ENCODE measurements around the gene GPR52. TPM values are rescaled to one million over a fixed set of nuclear protein-coding genes. Genes with fewer than 3 reads are reported as not detected.
A peak's percentile ranks its signal among the peaks of the same experiment; 100 is the strongest.
"Not testable (repeated sequence)": the region's sequence is repeated elsewhere in the genome, so short reads cannot be mapped to it uniquely, and the experiment has no call there.

The GPR52 gene, protein sequence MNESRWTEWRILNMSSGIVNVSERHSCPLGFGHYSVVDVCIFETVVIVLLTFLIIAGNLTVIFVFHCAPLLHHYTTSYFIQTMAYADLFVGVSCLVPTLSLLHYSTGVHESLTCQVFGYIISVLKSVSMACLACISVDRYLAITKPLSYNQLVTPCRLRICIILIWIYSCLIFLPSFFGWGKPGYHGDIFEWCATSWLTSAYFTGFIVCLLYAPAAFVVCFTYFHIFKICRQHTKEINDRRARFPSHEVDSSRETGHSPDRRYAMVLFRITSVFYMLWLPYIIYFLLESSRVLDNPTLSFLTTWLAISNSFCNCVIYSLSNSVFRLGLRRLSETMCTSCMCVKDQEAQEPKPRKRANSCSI
- total RNA-seq (2014; rRNA removed; shearing (Covaris generic)), result 0.76 and 2.0 TPM in 2 replicates

DNA sequence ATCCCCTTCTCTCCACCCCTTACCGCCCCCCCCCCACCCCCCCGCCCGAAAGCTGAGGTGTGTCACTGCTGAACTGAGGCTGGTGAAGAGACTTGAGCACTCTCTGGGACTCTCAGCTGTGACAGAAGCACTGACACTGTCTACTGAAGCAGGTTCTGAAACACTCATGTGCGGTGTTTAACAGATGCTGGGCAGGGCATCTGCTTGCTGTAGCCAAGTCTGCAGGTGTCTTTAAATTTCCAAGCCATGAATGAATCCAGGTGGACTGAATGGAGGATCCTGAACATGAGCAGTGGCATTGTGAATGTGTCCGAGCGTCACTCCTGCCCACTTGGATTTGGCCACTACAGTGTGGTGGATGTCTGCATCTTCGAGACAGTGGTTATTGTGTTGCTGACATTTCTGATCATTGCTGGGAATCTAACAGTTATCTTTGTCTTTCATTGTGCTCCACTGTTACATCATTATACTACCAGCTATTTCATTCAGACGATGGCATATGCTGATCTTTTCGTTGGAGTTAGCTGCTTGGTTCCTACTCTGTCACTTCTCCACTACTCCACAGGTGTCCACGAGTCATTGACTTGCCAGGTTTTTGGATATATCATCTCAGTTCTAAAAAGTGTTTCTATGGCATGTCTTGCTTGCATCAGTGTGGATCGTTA, at the start of gene GPR52:
Gene GPR52, plus strand, starts transcription at position 99 of the 665 bp plus-strand sequence. Its CDS starts 148 bp downstream, at position 247.
- Histone ChIP-seq H3K4me3 (no peak within 1 kb of the TSS), H3K27me3 (no peaks in the 10 kb centered on the region)
- DNase-seq, result no peak

DNA sequence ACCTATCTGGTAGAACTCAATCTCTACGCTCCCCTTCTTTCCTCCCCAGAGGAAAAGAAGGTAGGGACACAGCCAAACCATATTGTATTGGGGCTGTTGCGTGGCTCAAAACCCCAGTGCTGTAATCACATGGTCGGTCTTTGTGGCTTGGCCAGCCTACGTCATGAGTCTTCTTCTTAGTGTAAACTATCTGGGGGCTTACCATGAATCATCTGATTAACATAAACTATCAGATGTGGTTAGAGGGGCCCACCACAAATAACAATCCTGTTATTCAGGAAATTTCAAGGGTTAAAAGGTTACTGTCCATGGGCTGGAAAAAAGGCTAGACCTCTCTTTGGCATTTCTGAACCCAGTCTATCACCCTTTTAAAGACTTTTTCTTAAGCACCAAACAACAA, 49.5 kb upstream of the GPR52 start:
- Histone ChIP-seq H3K27me3 (no peaks in the 10 kb centered on the region), H3K4me3 (no peak overlapping the region), H3K4me1 (peaks cover 23% of the 10 kb centered on the region), H3K36me3 (no peaks in the 10 kb centered on the region), H3K27ac (no peak overlapping the region), H3K9me3 (replicated peaks) (peaks cover 9% of the 10 kb centered on the region; the same call in 1 of the 2 replicates)
- peak; percentile 61 to 75 for DNase-seq

More for the DNA sequence above, at the start of gene GPR52:
- no peaks in the 10 kb centered on the region for H3K36me3 ChIP-seq
- H3K27ac ChIP-seq, result no peak within 1 kb of the TSS
- no peaks in the 10 kb centered on the region for H3K4me1 ChIP-seq
- no peaks in the 10 kb centered on the region for H3K9me3 ChIP-seq (replicated peaks)

DNA sequence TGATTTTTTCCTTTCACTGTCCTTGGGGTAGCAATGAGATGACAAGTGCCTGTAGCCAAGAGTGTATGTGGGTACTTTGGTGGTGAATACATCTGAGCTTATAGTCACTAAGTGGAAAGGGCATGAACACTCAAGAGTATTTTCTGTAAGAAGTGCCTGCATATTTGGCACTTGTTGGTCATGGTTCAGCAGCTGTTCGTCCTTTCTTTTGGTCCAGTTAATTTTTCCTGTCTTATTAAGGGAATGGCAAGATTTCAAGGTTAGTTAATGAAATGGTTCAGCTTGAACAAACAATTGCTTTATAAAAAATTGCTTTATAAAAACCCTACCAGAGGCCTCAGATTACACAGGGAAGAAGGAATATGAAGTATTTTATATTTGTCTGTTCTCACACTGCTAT, 48.6 kb upstream of the GPR52 start:
- Histone ChIP-seq H3K4me1 (peaks cover 23% of the 10 kb centered on the region), H3K27me3 (no peaks in the 10 kb centered on the region), H3K27ac (no peak overlapping the region), H3K4me3 (no peak overlapping the region), H3K9me3 (replicated peaks) (peaks cover 9% of the 10 kb centered on the region; the same call in 1 of the 2 replicates), H3K36me3 (no peaks in the 10 kb centered on the region)
- peak in 1 of 2 experiments; percentile 19 for DNase-seq

DNA sequence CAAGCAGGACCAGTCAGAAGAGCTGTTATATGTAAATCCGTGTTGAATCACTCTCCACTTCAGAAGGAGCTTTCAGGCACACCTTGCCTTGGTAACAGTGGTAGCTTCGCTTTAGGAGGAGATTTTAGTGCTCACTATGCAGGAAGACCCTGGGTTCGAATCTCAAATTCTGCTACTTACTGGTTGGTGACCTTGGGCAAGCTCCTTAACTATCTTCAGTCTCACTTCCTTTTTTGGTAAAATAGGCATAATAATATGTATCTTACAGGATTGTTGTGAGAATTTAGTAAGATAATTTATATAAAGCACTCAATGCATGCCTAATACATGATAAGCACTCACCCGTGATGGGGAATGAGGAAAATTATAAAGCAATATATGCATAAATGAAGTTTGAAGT, 46.7 kb upstream of the GPR52 start:
- Histone ChIP-seq H3K27me3 (no peaks in the 10 kb centered on the region), H3K36me3 (no peaks in the 10 kb centered on the region)

DNA sequence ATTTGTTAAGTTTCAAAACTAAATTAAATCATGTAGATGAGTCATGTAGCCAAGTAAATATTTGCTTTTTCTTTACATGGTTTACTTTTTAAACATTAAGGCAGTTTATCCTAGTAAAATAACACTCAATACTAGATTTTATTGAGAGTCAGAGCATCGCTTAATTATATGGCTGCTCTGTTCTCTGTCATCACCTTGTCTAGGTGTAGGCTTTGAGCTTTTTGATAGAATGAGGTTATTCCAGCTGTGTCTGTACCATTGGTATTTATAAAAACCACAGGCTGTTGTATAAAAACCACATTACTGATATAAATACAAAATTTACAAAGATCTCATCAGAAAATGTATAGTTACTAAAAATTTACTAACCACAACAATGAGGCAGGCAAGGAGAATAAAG, 42.5 kb upstream of the GPR52 start:
- Histone ChIP-seq H3K4me1 (no peaks in the 10 kb centered on the region), H3K27me3 (no peaks in the 10 kb centered on the region), H3K4me3 (no peak overlapping the region), H3K36me3 (no peaks in the 10 kb centered on the region), H3K27ac (no peak overlapping the region), H3K9me3 (replicated peaks) (no peaks in the 10 kb centered on the region)
- DNase-seq, result no peak

More for the DNA sequence above, 46.7 kb upstream of the GPR52 start:
- Histone ChIP-seq H3K27ac (no peak overlapping the region), H3K4me1 (peaks cover 23% of the 10 kb centered on the region), H3K9me3 (replicated peaks) (peaks cover 7% of the 10 kb centered on the region; the same call in 1 of the 2 replicates), H3K4me3 (no peak overlapping the region)
- DNase-seq, result no peak

DNA sequence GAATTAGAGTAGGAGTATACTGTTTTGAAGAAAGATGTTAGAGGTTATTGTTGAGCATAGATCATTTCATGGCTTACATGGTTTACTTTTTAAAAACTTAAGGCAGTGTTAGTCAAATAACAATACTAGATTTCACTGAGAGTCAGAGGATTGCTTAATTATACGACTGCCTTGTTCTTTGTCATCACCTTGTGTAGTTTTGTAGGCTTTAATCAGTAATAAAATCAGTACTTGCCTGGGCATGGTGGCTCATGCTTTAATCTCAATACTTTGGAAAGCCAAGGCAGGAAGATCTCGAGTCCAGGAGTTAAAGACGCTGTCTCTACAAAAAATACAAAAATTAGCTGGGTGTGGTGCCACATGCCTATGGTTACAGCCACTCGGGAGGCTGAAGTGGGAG, 41.3 kb upstream of the GPR52 start:
- no peak for DNase-seq
- H3K27me3 ChIP-seq, result no peaks in the 10 kb centered on the region
- H3K4me1 ChIP-seq, result no peaks in the 10 kb centered on the region
- H3K36me3 ChIP-seq, result no peaks in the 10 kb centered on the region
- no peaks in the 10 kb centered on the region for H3K9me3 ChIP-seq (replicated peaks)
- no peak overlapping the region for H3K27ac ChIP-seq
- H3K4me3 ChIP-seq, result no peak overlapping the region

DNA sequence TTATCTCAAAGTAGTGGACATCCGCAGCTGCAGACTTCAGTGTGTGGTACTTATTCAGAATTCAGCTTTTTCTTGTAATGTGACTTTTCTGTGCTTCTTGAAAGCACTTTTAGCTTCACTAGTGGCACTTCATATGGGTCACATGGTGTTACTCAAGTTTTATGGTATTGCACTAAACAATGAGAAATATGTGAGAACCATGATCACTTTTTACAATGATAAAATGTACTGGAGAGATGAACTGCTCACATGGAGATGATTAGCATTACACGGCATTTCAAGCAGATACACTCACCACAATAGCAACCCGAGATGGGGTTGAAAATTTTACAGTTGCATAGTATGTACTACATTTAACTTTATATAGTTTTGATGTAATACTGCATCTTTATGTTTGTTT, 40.1 kb upstream of the GPR52 start:
- no peaks in the 10 kb centered on the region for H3K36me3 ChIP-seq
- no peak overlapping the region for H3K4me3 ChIP-seq
- DNase-seq, result no peak

DNA sequence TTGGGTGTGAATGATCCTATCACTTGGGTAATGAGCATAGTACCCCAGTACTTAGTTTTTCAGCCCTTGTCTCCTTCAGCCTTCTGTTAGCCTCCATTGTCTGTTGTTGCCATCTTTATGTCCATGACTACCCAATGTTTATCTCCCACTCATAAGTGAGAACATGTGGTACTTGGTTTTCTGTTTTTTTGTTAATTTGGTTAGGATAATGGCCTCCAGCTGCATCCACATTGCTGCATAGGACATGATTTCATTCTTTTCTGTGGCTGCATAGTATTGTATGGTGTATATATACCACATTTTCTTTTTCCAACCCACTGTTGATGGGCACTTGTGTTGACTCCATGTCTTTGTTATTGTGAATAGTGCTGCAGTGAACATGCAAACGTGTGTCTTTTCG, 39.6 kb upstream of the GPR52 start:
- Histone ChIP-seq H3K9me3 (replicated peaks) (no peaks in the 10 kb centered on the region), H3K27ac (no peak overlapping the region), H3K27me3 (no peaks in the 10 kb centered on the region), H3K4me3 (no peak overlapping the region), H3K36me3 (no peaks in the 10 kb centered on the region), H3K4me1 (no peaks in the 10 kb centered on the region)
- no peak for DNase-seq

More for the DNA sequence above, 40.1 kb upstream of the GPR52 start:
- Histone ChIP-seq H3K27ac (no peak overlapping the region), H3K27me3 (no peaks in the 10 kb centered on the region), H3K4me1 (no peaks in the 10 kb centered on the region), H3K9me3 (replicated peaks) (no peaks in the 10 kb centered on the region)

DNA sequence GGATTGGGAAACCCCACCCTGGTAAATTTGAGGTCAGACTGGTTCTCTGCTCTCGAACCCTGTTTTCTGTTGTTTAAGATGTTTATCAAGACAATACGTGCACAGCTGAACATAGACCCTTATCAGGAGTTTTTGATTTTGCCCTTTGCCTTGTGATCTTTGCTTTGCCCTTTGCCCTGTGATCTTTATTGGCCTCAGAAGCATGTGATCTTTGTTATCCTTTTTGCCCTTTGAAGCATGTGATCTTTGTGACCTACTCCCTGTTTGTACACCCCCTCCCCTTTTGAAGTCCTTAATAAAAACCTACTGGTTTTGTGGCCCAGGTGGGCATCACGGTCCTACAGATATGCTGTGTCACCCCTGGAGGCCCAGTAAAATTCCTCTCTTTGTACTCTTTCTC, 38.0 kb upstream of the GPR52 start:
- not testable (repeated sequence) for H3K27ac ChIP-seq; H3K27me3 ChIP-seq; DNase-seq; H3K9me3 ChIP-seq (replicated peaks); H3K4me3 ChIP-seq; H3K4me1 ChIP-seq; H3K36me3 ChIP-seq

DNA sequence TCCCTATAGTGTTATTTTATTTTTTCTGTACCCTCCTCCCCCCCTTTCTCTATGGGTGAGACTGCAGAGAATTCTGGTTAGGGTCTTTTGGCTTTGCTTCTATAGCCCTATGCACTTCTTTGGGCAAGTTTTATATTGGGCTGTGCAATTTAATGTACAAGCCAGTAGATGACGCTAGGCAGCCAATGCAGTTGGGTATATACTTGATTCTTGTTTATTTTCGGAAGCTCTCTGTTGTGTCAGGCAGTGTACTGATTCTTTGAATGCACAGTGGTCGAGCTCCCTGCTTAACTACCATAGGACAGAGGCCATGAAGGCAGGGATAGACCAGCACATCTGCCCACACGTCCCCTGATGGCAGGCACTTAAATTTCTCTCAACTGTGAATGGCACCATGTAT, 34.1 kb upstream of the GPR52 start:
- H3K9me3 ChIP-seq (replicated peaks), result no peaks in the 10 kb centered on the region
- no peaks in the 10 kb centered on the region for H3K27me3 ChIP-seq
- no peaks in the 10 kb centered on the region for H3K36me3 ChIP-seq
- no peak overlapping the region for H3K4me3 ChIP-seq
- H3K4me1 ChIP-seq, result no peaks in the 10 kb centered on the region
- H3K27ac ChIP-seq, result no peak overlapping the region
- DNase-seq, result no peak

DNA sequence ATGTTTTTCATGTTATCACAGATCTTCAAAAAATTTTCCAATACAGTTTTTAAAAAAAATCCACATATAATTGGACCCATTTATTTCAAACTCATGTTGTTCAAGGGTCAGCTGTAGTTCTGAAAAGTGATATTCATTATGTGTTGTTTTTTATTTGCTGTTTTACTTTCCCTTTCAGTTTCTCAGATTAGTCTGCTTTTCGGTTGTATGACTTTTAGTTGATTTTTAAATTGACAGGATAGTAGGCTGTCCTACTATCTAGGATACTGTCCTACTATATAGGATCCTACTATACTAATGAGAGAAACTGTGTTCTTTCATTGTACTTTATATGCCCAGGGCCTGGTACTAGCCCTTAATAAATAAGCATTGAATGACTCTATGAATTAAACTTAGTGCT, 33.6 kb upstream of the GPR52 start:
- Histone ChIP-seq H3K36me3 (no peaks in the 10 kb centered on the region), H3K9me3 (replicated peaks) (no peaks in the 10 kb centered on the region), H3K4me1 (no peaks in the 10 kb centered on the region), H3K27me3 (no peaks in the 10 kb centered on the region), H3K4me3 (no peak overlapping the region), H3K27ac (no peak overlapping the region)
- DNase-seq, result no peak

DNA sequence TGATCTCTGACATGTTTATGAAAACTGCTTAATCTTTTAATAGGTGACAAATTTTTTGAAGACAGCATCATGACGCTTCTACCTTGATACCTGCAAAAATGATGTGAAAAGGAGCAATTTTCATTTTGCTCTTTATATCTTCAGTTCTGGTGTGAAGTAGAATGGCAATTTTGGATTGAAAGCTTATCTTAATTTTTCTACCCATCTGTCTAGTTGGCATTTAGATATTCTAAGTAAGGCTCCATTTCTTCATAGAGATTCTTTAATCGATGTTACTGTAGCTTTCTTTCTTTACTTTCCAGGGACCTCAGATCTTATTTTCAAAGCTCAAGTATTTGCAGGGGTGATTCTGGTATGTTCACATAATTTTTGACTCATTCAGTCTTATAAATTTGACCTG, 32.3 kb upstream of the GPR52 start:
- Histone ChIP-seq H3K9me3 (replicated peaks) (no peaks in the 10 kb centered on the region), H3K4me3 (no peak overlapping the region), H3K4me1 (no peaks in the 10 kb centered on the region), H3K27me3 (no peaks in the 10 kb centered on the region), H3K27ac (no peak overlapping the region), H3K36me3 (no peaks in the 10 kb centered on the region)
- no peak for DNase-seq

DNA sequence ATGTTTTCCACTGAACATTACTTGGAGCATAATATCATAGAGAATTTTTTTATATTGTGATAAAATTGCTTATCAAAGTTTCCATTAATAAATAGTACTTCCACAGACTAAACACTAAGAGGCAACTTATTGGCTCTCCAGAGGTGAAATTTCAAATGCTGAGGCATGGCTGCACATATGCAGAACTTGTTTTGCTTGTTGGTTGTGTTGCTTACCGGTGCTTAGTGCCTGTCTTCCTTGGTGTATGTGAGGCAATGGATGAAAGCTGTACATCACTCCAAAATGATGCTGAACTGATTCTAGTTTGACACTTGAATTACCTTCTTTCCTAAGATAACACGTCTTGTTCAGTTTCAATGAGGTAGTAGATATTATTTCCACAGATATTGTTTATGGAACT, 29.8 kb upstream of the GPR52 start:
- no peaks in the 10 kb centered on the region for H3K27me3 ChIP-seq
- H3K36me3 ChIP-seq, result no peaks in the 10 kb centered on the region
- H3K9me3 ChIP-seq (replicated peaks), result no peaks in the 10 kb centered on the region
- no peak for DNase-seq
- H3K27ac ChIP-seq, result no peak overlapping the region
- H3K4me1 ChIP-seq, result no peaks in the 10 kb centered on the region
- no peak overlapping the region for H3K4me3 ChIP-seq

DNA sequence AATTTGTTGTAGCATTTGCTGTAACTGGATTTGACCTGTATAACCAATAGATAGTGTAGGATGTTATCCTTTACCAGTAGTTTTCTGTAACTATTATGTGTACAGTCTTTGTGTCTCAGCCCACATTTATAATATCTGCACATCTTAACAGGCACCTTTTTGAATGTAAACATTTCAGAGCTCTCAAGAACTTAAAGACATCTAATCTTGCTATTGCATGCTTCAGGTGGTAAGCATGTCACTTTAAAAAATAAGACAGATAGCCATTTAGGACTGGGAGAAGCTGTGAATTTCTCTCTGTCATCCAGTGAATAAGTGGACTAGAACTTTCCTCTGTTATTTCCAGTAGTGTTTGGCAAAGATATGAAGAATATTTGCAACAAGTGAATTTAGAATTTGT, 22.6 kb upstream of the GPR52 start:
- Histone ChIP-seq H3K9me3 (replicated peaks) (no peaks in the 10 kb centered on the region), H3K36me3 (no peaks in the 10 kb centered on the region), H3K27ac (no peak overlapping the region), H3K4me3 (no peak overlapping the region), H3K27me3 (no peaks in the 10 kb centered on the region), H3K4me1 (peaks cover 6% of the 10 kb centered on the region)
- no peak for DNase-seq

DNA sequence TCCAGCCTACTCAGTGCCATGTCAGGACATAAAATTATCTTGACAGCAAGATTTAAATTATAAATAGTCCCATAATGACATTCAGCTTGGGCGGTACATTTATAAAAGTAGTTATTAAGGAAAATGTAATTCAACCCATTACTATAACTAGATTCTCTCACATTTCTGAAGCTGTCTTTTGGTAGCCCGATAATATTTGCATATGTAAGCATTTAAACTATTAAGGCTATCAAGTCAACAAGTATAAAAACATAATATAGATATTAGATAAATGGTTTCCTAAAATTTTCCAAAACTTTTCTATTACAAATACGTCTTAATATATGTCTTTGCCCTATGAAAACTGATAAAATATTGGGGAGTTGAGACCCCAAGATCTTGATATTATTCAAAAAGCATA, 21.6 kb upstream of the GPR52 start:
- Histone ChIP-seq H3K4me1 (peaks cover 6% of the 10 kb centered on the region), H3K27ac (no peak overlapping the region), H3K36me3 (no peaks in the 10 kb centered on the region), H3K9me3 (replicated peaks) (no peaks in the 10 kb centered on the region), H3K27me3 (no peaks in the 10 kb centered on the region), H3K4me3 (no peak overlapping the region)
- DNase-seq, result no peak

All from SJCRH30 (cell line).